OCI-M2 (cell line): Measurements from ENCODE around the gene FARS2.

ENCODE experiments used
- DNase-seq: peaks from one replicate; lab custom pipeline; 2025; ENCODE audit not compliant: unreplicated experiment; lab: John Stamatoyannopoulos, UW

FARS2 gene

DNA sequence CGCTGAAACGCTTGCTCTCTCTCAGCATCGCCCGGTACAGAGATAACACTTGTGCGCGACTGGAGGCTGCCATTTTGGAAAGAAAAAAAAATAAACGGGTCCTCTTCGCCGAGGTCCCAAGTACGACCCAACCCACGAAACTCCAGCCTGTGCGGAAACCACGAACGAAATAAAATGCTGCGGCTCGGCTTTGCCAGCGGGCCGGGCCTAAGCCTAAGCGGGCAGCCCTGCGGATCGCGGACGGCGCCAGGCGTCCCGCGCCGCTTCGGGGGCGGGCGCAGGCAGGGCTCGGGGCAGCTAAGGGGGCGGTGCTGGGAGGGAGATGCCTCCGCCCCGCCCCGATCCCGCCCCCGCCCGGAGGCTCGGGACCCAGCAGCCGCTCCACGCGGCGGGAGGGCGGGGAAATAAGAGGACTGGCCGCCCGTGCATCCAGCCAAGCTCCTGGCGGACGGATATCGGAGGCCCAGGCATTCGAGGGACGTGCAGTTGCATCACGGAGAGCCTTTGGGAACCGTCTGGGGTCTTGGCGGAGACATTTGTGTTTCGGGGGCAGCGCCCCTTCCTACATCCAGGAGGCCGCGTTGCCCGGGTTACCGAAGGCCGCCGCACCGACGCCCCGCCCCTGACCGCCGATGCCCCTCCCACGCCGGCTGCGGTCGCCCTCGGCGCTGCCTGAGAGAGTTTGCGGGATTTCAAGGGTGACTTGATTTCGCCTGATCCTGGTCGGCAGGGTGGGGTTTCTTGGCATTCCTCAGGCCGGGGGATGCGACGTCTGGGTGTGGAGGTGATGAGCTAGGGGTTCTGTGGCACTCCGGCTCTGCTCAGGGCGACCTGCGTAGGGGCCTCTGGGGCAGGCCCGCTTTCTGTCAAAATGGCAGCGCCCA, at the start of gene FARS2, which contains the start of gene LYRM4:
TSS of gene FARS2 (plus strand) at position 853 of the 884 bp plus-strand sequence.
TSS of gene LYRM4 (minus strand) at position 290 of the 884 bp plus-strand sequence. CDS start at position 73, 217 bp downstream.
- DNase-seq = no peak

DNA sequence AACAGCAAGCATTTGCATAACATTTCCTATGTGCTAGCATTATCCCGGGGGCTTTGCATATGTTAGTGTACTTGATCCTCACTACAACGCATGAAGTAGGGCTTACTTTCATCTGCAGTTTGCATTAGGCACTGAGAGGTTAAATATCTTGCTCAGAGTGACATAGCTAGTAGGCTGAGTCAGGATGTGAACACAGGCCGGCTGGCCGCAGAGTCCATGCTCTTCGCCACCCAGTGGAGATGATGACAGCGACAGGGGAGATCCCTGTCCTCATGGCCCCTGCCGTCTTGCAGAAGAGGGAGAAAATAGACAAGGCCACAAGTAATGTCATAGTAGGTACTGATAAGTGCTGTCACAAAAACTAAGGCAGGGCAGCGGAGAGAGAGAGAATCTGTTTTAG, 47.5 kb upstream of the FARS2 start:
- no peak for DNase-seq

DNA sequence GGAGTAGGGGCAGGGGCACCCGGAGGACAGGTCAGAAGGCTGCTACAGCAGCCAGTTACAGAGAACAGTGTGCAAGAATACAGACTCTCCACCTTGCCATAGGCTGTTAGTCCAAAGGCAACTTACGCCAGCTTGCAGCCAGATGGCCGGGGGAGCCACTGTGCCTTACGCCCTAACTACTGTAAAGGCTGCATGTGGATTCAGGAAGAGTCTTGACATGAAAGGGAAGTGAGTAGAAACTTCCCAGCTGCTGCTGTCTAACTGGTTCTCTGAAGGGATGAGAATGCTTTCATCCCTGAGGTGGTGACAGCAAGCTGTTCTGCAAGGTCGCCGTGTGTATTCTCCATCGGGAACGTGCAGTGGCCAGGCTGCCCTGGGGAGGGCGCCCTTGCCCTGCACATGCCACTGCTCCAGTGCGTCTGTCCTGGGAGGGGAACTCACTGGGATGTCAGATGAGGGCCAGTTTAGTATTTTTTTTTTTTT, 46.7 kb upstream of the FARS2 start:
- no peak for DNase-seq

DNA sequence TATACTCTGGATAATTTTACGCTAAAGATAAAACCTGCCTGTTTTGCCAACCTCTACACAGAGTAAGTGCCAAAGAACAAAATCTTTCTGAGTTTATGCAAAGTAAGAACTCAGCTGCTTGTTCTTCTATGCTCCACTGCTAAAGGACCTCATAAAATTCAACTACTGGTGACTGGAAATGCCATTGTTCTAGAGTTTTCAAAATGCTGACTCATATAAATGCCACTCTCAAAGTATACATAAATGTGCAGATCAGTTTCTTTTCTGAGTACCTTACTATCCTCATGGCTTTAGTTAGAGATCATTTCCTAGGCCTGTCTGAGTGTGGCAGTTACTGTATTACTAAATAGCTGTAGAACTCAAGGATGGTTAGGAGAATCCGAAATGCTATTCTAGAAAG, 46.2 kb upstream of the FARS2 start:
- no peak for DNase-seq

DNA sequence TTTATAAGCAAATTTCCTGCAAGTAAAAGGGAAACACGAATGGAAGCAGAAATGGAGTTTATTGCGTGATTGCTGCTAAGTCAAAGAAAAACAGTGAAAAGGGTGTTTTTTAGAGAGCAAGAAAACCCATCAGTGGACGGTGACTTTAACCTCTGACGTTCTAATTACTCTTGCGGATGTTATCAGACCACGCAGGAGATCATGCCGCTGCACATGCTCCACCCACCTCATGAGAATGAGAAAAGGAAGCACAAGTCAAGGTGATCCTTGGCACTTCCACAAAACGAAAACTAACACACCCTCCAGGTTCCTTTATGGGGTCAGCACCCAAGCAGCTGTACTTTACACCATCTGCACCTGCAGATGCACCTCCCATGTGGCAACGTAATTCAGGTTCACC, 45.5 kb upstream of the FARS2 start:
- no peak for DNase-seq

DNA sequence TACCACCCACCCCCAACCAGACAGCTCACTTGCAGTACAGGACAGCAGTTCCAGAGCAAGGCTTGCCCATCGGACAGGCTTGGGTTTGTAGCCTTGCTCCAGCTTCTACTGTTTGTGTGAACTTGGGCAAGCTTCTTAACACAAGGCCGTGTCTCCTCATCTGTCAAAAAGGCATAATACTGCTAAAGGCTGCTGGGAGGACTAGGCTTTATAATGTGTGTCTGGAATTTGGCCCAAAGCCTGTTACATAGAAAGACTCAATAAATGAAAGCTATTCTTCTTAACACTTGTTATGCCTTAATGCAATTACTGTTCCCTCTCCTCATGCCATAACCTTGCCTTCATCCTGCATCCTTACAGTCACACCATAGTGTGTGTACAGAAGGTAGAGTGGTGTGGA, 44.0 kb upstream of the FARS2 start:
- DNase-seq = no peak

DNA sequence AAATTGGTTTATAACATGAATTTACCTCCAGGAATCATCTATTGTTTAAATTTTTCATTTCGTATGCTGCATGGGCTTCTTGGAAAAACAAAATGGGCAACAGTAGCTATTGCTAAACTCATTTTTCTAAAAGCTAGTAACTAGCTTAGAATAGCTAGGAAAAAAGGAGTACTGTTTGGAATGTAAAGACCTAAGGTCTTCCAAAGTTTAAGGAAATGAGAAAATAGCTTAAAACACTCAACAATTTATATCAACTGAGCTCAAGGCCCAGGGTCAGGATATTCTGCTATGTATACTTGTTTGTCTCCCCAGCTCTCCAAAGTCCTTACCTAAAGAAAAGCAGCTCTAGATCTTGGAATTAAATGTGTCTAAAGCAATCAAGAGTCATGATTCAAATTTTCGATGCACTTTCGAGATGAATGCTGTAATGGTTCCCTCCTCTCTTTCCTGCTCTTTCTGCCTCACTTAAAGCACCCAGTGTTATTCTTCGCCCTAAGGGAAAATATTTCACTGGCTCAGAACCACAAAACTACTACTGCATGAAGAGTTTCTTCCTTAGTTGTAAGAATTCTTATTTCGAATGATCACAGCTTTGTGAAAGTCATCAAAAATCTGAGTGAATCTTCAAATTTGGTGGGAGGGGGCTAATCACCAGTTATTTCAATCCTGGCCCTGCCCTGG, 42.2 kb upstream of the FARS2 start:
- no peak for DNase-seq

DNA sequence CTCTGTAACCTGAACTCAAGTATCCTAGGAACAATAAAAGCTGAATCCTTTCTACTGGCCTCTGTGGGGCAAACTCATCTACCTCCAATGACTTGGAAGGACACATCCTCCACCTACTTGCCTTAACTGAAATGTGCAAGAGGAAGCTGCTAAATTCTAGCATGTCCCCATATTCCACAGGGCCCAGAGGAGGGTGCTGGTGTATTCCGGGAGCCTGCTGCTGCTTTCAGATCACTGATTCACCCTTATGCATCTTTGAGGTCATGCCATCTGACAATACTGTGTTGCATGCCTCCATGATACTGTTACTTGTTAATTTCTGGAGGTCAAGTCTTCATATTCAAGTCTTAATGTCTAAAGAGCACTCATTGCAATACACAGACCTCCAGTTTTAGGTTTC, 40.9 kb upstream of the FARS2 start:
- no peak for DNase-seq

DNA sequence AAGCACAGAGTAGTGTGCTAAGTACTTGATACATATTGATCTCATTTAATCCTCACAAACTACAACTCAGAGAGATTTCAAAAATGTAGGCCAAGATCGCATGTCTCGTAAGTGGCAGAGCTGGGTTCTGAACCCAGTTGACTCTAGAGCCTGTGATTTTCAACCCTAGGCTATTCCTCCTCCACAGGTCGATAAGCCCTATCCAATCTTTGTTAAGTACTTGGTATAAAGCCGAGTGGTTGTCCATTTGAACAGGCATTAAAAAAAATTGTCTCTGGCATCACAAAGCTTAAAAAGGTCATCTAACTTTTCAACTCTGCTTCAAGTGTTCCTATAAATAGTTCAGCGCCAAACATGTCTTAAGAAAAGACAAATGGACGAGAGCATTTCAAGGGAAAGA, 38.0 kb upstream of the FARS2 start:
- DNase-seq = no peak

DNA sequence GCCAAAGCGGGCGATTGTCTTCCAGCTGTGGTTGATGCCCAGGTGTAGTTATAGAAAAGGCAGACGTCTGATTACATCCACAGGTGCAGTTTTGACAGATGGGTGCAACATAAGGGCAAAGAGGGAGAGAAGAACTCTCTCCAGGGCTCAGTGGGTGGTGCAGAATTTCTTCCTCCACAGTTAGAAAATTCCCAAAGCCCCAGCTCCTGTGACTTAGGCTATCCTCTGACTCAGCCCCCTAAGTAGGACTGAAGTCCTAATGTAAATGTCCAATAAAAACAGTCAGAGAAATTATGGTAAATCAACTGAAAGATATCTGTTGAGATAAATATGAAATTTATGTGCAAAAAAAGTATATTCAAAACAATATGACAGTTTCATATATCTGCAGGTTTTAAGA, 32.0 kb upstream of the FARS2 start:
- DNase-seq = no peak

DNA sequence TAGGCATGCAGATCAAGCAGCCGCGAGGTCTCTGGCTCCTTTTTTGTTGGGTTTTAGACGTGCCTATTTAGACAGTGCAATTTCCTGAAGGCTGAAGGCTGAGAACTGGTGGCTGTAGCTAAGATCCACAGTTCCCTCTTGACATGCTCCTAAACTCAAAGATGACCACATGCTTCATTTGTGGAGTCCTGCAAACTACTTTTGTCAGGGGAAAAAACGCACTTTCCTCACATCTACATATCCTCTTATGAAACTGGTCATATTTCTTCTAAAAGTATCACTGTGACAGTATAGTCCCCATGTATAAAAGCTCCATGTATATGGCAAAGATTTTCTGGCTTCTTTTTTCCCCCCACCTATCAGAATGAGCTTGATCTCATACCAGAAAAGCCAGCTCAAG, 31.2 kb upstream of the FARS2 start:
- DNase-seq = no peak

DNA sequence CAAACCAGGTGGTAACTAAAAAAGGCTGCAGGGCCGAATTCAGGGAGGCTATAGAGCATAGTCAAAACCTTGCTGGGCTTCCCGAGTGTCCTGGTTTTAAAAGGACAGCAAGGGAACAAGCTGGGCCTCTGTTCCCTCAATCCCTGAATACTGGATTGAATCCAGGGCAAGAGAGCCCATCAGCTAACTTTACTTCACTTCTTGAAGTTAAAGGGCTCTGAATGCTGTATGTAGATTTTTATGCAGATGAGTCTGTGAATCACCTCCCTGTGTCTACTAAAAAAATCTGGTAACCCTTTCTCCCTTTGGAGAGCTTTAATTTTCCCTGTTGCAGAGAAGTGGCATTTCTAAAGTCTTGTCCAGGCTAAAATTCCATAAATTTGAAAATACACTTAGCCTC, 30.0 kb upstream of the FARS2 start:
- DNase-seq = no peak

DNA sequence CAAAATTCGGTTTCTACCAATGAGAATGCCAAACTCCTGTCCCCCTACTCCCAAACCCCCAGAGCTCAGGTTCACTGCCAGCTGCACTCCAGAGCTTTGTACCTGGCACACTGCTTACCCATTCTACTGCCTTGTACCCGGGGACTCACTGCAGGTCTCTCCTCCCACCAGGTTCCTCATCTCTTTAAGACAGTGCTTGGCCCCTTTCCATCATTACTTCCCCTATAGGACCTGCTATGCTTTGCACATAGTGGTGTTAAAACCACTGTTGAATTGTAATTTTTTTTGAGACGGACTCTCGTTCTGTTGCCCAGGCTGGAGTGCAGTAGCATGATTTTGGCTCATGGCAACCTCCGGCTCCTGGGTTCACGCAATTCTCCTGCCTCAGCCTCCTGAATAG, 26.4 kb upstream of the FARS2 start:
- no peak for DNase-seq

DNA sequence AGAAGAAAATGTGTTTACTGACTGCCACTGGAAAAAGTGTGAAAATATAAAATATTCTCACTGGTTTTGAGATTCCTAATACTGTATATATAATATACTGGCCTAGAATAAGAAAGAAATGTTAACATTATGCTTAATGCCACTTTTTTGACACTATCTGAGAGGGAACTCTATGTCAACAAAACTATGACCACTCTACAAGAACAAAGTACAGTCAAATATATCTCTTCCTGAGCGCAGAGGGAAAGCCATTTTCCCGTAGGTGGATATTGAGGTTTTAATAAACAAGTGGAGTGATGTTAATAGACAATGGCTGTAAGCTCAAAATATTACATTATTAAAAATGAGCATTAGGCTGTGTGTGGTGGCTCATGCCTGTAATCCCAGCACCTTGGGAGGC, 25.5 kb upstream of the FARS2 start:
- DNase-seq = no peak

DNA sequence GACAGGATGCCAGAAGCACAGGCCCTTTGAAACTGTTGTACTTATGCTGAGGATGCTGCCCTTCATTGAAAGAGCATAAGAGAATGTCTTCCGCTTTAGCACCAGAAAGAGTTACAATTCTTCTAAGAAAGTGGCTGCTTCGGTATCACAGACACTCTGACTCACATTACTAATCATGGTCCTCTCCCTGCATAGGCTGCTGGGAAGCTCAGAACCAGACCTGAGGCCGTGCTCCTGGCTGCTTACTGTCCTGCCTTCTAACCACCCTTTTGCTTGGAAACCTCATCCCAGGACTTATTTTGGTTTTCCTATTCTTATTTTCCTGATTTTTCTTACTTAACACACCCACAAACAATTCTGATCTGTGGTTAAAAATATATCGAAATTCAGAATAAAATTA, 23.5 kb upstream of the FARS2 start:
- DNase-seq = no peak

DNA sequence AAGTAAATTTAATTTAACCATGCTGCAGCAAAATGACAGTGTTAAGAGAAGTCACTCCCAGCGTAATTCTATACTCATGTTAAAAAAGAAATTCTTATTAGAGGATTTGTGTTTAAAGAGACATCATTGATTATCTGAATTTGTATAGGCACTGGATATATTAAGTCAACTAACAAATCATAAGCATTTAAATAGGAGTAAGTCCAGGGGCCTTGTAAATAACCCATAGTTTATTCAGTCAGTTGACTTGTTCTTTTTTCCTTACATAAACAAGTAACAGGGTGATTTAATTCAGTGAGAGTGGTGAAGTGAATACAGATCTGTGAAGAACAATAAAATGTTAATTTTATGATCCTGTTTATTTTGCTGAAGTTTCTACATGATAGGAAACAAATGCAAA, 23.0 kb upstream of the FARS2 start:
- no peak for DNase-seq

DNA sequence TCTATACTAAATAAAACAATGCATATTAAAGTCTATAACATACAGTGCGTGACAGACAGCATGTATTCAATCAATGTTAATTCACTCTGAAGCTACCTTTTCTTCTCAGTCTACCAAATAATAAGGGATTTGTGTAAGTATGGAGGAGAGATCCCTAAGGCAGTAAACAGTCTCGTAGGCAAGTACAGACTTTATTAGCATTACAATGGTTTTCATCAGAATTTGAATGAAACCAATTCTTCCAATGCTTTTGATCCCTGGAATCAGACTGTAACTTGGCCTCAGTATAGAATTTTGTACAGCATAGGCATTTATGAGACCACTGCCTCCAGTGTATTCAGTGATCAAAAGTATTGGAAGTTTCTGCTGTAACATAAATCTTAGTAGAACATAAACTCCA, 20.1 kb upstream of the FARS2 start:
- DNase-seq = no peak

DNA sequence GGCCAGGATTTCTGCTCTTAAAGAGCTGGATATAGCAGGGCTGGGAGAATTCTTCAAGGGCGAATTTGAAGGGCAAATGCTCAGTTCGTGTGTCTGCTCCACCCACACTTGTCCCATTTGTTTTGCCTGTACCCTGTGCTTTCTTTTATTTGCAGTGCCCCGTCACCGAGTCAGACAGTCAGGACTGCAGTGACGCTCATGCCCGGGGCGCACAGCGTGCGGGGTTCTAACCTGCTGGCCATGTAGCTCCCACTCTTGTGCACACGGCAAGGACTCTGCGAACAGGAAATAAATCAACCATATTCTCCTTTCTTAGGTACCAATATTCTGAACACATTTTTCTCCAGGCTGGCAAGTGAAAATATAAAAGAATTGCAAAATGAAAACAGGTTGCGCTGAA, 18.2 kb upstream of the FARS2 start:
- no peak for DNase-seq

DNA sequence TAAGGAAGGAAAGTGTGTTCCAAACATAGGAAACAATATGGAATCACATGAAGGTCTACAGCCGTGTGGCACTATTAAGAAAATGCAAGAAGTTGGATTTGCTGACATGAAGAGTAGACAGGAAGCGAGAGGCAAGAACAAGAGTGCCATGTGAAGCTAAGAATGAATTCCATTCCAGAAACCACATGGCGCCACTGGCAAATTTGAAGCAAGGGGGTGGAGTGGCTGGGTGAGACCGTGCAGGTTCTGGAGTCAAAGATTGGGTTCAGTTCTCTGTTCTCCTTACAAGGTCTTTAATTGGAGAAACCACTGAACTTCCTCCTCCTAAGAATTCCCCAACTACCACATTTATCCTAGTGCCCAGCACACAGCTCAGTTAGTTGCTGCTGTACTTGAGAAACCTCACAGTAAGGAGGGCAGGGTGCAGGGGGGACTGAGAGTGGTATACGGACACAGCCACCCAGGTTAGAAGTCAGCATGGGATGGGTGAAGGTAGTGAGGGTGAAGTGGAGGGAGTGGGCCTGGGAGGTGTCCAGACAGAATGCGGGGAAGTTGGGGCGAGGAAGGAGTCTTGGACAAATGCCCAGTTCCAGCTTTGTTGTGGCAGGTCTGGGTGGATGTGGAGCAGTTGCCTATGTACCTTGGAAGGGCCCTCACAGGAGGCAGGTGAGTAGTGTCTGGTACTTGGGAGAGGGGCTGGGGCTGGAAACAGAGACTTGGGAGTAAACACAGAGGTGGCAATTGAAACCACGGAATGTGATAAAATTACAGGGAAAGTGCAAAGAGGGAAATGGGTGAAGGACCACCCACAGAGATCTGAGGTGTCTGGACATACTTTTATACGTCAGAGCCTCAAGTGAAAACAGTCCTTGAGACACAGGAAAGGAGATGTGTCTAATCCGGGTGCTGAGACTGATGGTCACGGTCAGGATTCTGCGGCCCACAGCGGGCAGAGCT, 14.9 kb upstream of the FARS2 start:
- no peak for DNase-seq

DNA sequence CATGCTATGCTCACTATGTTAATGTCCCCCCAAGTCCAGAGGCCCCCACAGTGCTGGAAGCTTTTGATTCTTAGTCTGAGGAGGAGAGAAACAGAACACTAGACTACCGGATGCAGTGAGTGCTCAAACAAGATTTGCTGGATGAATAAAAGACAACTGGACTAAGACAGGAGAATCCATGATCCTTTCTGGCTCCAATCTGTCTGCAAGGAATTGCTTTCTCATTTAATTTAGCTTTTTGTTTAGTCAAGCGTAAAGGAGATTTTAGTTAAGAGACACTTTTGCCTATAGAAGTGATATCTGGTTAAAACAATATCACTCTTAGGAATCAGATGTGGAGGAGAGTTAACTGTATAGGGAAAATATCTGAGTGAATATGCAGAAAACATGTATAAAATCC, 14.1 kb upstream of the FARS2 start:
- no peak for DNase-seq
